ENCODE results near the gene PDE2A.

DNA sequence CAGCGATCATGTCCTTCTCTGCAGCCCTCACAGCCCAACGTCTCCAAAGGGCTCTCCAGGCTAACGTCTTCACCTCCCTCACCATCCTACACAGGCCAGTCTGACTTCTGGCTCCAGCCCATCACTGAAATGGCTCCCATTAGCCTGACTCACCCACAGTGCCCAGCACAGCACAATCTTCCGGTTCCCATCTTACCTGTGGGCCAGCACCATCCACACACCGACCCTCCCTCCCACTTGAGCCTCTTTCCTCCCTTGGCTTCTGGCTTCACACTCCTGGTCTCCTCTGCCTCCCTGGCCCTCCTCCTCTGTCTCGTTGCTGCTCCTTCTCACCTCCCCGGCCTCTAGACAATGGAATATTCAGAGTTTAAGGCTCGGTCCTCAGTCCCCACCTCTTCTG, 51.2 kb downstream of the PDE2A start:
- TF ChIP-seq, protein P1, sequence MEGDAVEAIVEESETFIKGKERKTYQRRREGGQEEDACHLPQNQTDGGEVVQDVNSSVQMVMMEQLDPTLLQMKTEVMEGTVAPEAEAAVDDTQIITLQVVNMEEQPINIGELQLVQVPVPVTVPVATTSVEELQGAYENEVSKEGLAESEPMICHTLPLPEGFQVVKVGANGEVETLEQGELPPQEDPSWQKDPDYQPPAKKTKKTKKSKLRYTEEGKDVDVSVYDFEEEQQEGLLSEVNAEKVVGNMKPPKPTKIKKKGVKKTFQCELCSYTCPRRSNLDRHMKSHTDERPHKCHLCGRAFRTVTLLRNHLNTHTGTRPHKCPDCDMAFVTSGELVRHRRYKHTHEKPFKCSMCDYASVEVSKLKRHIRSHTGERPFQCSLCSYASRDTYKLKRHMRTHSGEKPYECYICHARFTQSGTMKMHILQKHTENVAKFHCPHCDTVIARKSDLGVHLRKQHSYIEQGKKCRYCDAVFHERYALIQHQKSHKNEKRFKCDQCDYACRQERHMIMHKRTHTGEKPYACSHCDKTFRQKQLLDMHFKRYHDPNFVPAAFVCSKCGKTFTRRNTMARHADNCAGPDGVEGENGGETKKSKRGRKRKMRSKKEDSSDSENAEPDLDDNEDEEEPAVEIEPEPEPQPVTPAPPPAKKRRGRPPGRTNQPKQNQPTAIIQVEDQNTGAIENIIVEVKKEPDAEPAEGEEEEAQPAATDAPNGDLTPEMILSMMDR (IDR thresholded peaks at IDR 0.05): no peak
- TF ChIP-seq POLR2A (IDR thresholded peaks at IDR 0.05): no peak

Data from breast epithelium (tissue), 3 donors.